Liver (tissue), 9 donors: ENCODE data around the gene AURKB. TPM values are rescaled to one million over a fixed set of nuclear protein-coding genes. Genes with fewer than 3 reads are reported as not detected.

Experiments
- DNase-seq: peaks from one replicate; pipeline ENCODE4 v3.0.0-alpha.2; 2017; ENCODE audit warnings: low spot score
- H3K27ac ChIP-seq, 2 donors: one replicate each; pipeline ENCODE4 v1.7.0; 2013; ENCODE audit warnings: inconsistent platforms in 2 of 2, low read length in 2 of 2, control low read depth in 1 of 2, low read depth in 1 of 2, mild to moderate bottlenecking in 1 of 2
- H3K27me3 ChIP-seq, 4 donors: one replicate each; pipeline versions ENCODE4 v1.6.1 to v1.7.0; 2013; ENCODE audit warnings: low read length in 3 of 4, inconsistent platforms in 1 of 4, mild to moderate bottlenecking in 1 of 4, moderate library complexity in 1 of 4; ENCODE audit not compliant: control insufficient read depth in 4 of 4, insufficient read depth in 4 of 4
- H3K36me3 ChIP-seq, 4 donors: one replicate each; pipeline versions ENCODE4 v1.6.1 to v1.7.0; 2013; ENCODE audit warnings: low read length in 3 of 4, mild to moderate bottlenecking in 3 of 4, low read depth in 1 of 4, moderate library complexity in 1 of 4; ENCODE audit not compliant: control insufficient read depth in 4 of 4, insufficient read depth in 3 of 4
- H3K4me1 ChIP-seq, 4 donors: one replicate each; pipeline versions ENCODE4 v1.6.1 to v1.7.0; 2013; ENCODE audit warnings: low read length in 3 of 4, mild to moderate bottlenecking in 3 of 4, moderate library complexity in 1 of 4; ENCODE audit not compliant: control insufficient read depth in 4 of 4, insufficient read depth in 4 of 4
- H3K4me3 ChIP-seq, 3 donors: one replicate each; pipeline versions ENCODE4 v1.6.1 to v1.7.0; 2013; ENCODE audit warnings: low read length in 3 of 3, control low read depth in 1 of 3, low read depth in 1 of 3, mild to moderate bottlenecking in 1 of 3
- H3K9ac ChIP-seq, 2 donors: one replicate each; pipeline ENCODE4 v1.7.0; 2013; ENCODE audit warnings: low read length in 2 of 2, mild to moderate bottlenecking in 2 of 2, moderate library complexity in 2 of 2, control low read depth in 1 of 2, low read depth in 1 of 2
- H3K9me3 ChIP-seq, 4 donors: one replicate each; pipeline versions ENCODE4 v1.6.1 to v1.7.0; 2013; ENCODE audit warnings: low read length in 3 of 4; ENCODE audit not compliant: control insufficient read depth in 4 of 4
- EGR1 ChIP-seq, 2 donors: IDR thresholded peaks; 2 replicates each; pipeline ENCODE4 v1.6.1; 2016 to 2018; ENCODE audit warnings: antibody characterized with exemption in 2 of 2, low read depth in 2 of 2
- FOXA1 ChIP-seq: IDR thresholded peaks from 2 replicates; pipeline ENCODE4 v1.6.1; 2016; ENCODE audit warnings: antibody characterized with exemption
- FOXA2 ChIP-seq: IDR thresholded peaks from 2 replicates; pipeline ENCODE4 v1.6.1; 2016; ENCODE audit warnings: antibody characterized with exemption
- GABPA ChIP-seq, 2 donors: IDR thresholded peaks in 1 of 2; conservative IDR thresholded peaks in 1 of 2; 2 replicates each; pipeline ENCODE4 v1.6.1; 2016; ENCODE audit warnings: antibody characterized with exemption in 2 of 2, mild to moderate bottlenecking in 1 of 2, moderate library complexity in 1 of 2
- HNF4A ChIP-seq, 2 donors: conservative IDR thresholded peaks; 2 replicates each; pipeline ENCODE4 v1.6.1; 2016; ENCODE audit warnings: antibody characterized with exemption in 2 of 2, mild to moderate bottlenecking in 2 of 2
- HNF4G ChIP-seq: IDR thresholded peaks from 2 replicates; pipeline ENCODE4 v1.6.1; 2016; ENCODE audit warnings: antibody characterized with exemption
- JUND ChIP-seq, 2 donors: IDR thresholded peaks; 2 replicates each; pipeline ENCODE4 v1.6.1; 2016; ENCODE audit warnings: antibody characterized with exemption in 2 of 2
- NR2F2 ChIP-seq: IDR thresholded peaks from 2 replicates; pipeline ENCODE4 v1.6.1; 2016; ENCODE audit warnings: antibody characterized with exemption
- RXRA ChIP-seq, 2 donors: IDR thresholded peaks; 2 replicates each; pipeline ENCODE4 v1.6.1; 2017 to 2018; ENCODE audit warnings: antibody characterized with exemption in 2 of 2, mild to moderate bottlenecking in 1 of 2
- SP1 ChIP-seq: IDR thresholded peaks from 2 replicates; pipeline ENCODE4 v1.6.1; 2018; ENCODE audit warnings: antibody characterized with exemption, mild to moderate bottlenecking
- TAF1 ChIP-seq: conservative IDR thresholded peaks from 2 replicates; pipeline ENCODE4 v1.6.1; 2016; ENCODE audit warnings: antibody characterized with exemption, mild to moderate bottlenecking
- YY1 ChIP-seq: IDR thresholded peaks from 2 replicates; pipeline ENCODE4 v1.6.1; 2016; ENCODE audit warnings: antibody characterized with exemption, mild to moderate bottlenecking
- WGBS: extraction: QIAGEN DNeasy Blood & Tissue Kit; methylation state at CpG from one replicate; pipeline ENCODE4 v1.1.7; 2013; 5-methylcytosine and 5-hydroxymethylcytosine counted together
- polyA plus RNA-seq, 2 donors: library from polyadenylated mRNA; stranded (reverse) in 1 of 2; unstranded in 1 of 2; fragments of 200-250 nt in 1 of 2; fragments of >200 nt in 1 of 2; fragmentation: Nextera tagmentation in 1 of 2; extraction: Ambion mirVana in 1 of 2; gene quantifications; one replicate each; pipeline versions ENCODE4 v1.2.1 to v1.2.3, GENCODE V29; 2013 to 2015
- total RNA-seq, 2 donors: library from RNA; depleted of rRNA; stranded (reverse); fragments of >200 nt; gene quantifications; one replicate each; pipeline ENCODE4 v1.2.3, GENCODE V29; 2014
- TF ChIP-seq, protein P1 (sequence below): IDR thresholded peaks from 2 replicates; pipeline ENCODE4 v1.6.1; 2016; ENCODE audit warnings: antibody characterized with exemption
- TF ChIP-seq, protein P2 (sequence below): IDR thresholded peaks from 2 replicates; pipeline ENCODE4 v1.6.1; 2016; ENCODE audit warnings: antibody characterized with exemption
- TF ChIP-seq, protein P3 (sequence below): IDR thresholded peaks from 2 replicates; pipeline ENCODE4 v1.6.1; 2016; ENCODE audit warnings: antibody characterized with exemption
- TF ChIP-seq, protein P4 (sequence below): fragments of 150-350 bp; IDR thresholded peaks from 2 replicates; pipeline ENCODE4 v1.5.1; 2017; ENCODE audit warnings: improper control_type of control experiment, low read depth, low read length; ENCODE audit not compliant: missing input control
- TF ChIP-seq, protein P5 (sequence below): IDR thresholded peaks from 2 replicates; pipeline ENCODE4 v1.6.1; 2016; ENCODE audit warnings: antibody characterized with exemption, mild to moderate bottlenecking
- donor health status: healthy.
- donor health status: healthy.
- donor health status: healthy.
- donor health status: healthy.
- donor health status: healthy.

AURKB gene
- total and polyA plus RNA-seq, 4 donors: 0.42 to 25.9 (median 3.0) TPM

DNA sequence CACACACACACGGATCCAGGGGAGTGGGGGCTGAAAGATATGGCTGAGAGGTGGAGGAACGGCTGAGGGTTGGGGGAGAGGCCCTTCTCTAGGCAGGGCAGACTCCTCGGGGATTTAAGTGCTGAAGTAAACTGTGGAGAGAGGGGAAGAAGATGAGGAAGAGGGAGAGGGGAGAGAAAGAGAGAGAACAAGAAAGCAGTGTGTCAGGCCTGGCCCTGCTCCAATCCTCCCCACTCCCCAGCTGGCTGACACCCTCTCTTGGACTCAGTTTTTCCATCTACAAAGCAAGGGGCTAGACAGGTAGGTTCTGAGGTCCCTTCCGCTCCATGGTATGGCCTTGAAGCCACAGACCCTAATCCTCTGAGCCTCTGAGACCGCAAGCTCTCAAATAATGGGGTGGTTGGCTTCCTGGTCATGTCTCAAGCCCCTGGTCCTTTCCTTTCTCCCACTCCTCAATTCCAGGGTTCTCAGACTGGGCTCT is 49.6 kb downstream of the AURKB start:
- Histone ChIP-seq H3K27me3 (no peaks in the 10 kb centered on the region), H3K4me1 (peaks cover 11 to 54% (median 42%) of the 10 kb centered on the region in 4 donors), H3K9ac (no peak overlapping the region), H3K4me3 (no peak overlapping the region), H3K9me3 (no peaks in the 10 kb centered on the region), H3K27ac (peak overlapping the region; percentile 27 to 98), H3K36me3 (peaks cover 2 to 10% (median 6%) of the 10 kb centered on the region in 4 donors)
- WGBS: 74% methylated on average over 5 of the region's 5 CpGs
- no peak for DNase-seq
- TF ChIP-seq NR2F2: no peak
- TF ChIP-seq HNF4G: no peak
- TF ChIP-seq YY1: no peak
- TF ChIP-seq HNF4A (conservative IDR thresholded peaks at IDR 0.05): no peak
- TF ChIP-seq, protein P1, sequence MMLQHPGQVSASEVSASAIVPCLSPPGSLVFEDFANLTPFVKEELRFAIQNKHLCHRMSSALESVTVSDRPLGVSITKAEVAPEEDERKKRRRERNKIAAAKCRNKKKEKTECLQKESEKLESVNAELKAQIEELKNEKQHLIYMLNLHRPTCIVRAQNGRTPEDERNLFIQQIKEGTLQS: no peak
- no peak for TF ChIP-seq TAF1
- TF ChIP-seq, protein P2, sequence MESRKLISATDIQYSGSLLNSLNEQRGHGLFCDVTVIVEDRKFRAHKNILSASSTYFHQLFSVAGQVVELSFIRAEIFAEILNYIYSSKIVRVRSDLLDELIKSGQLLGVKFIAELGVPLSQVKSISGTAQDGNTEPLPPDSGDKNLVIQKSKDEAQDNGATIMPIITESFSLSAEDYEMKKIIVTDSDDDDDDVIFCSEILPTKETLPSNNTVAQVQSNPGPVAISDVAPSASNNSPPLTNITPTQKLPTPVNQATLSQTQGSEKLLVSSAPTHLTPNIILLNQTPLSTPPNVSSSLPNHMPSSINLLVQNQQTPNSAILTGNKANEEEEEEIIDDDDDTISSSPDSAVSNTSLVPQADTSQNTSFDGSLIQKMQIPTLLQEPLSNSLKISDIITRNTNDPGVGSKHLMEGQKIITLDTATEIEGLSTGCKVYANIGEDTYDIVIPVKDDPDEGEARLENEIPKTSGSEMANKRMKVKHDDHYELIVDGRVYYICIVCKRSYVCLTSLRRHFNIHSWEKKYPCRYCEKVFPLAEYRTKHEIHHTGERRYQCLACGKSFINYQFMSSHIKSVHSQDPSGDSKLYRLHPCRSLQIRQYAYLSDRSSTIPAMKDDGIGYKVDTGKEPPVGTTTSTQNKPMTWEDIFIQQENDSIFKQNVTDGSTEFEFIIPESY: no peak
- TF ChIP-seq JUND (IDR thresholded peaks at IDR 0.05): no peak
- no peak for TF ChIP-seq FOXA2
- no peak for TF ChIP-seq RXRA (IDR thresholded peaks at IDR 0.05)
- no peak for TF ChIP-seq GABPA (IDR thresholded peaks at IDR 0.05 in 1 of 2, conservative IDR thresholded peaks at IDR 0.05 in 1 of 2)
- TF ChIP-seq SP1: no peak
- TF ChIP-seq, protein P3, sequence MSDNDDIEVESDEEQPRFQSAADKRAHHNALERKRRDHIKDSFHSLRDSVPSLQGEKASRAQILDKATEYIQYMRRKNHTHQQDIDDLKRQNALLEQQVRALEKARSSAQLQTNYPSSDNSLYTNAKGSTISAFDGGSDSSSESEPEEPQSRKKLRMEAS: no peak
- no peak for TF ChIP-seq EGR1 (IDR thresholded peaks at IDR 0.05; ENCODE audit: low read depth in 2 of 2)
- TF ChIP-seq, protein P4, sequence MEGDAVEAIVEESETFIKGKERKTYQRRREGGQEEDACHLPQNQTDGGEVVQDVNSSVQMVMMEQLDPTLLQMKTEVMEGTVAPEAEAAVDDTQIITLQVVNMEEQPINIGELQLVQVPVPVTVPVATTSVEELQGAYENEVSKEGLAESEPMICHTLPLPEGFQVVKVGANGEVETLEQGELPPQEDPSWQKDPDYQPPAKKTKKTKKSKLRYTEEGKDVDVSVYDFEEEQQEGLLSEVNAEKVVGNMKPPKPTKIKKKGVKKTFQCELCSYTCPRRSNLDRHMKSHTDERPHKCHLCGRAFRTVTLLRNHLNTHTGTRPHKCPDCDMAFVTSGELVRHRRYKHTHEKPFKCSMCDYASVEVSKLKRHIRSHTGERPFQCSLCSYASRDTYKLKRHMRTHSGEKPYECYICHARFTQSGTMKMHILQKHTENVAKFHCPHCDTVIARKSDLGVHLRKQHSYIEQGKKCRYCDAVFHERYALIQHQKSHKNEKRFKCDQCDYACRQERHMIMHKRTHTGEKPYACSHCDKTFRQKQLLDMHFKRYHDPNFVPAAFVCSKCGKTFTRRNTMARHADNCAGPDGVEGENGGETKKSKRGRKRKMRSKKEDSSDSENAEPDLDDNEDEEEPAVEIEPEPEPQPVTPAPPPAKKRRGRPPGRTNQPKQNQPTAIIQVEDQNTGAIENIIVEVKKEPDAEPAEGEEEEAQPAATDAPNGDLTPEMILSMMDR: no peak
- TF ChIP-seq FOXA1: no peak
- TF ChIP-seq, protein P5, sequence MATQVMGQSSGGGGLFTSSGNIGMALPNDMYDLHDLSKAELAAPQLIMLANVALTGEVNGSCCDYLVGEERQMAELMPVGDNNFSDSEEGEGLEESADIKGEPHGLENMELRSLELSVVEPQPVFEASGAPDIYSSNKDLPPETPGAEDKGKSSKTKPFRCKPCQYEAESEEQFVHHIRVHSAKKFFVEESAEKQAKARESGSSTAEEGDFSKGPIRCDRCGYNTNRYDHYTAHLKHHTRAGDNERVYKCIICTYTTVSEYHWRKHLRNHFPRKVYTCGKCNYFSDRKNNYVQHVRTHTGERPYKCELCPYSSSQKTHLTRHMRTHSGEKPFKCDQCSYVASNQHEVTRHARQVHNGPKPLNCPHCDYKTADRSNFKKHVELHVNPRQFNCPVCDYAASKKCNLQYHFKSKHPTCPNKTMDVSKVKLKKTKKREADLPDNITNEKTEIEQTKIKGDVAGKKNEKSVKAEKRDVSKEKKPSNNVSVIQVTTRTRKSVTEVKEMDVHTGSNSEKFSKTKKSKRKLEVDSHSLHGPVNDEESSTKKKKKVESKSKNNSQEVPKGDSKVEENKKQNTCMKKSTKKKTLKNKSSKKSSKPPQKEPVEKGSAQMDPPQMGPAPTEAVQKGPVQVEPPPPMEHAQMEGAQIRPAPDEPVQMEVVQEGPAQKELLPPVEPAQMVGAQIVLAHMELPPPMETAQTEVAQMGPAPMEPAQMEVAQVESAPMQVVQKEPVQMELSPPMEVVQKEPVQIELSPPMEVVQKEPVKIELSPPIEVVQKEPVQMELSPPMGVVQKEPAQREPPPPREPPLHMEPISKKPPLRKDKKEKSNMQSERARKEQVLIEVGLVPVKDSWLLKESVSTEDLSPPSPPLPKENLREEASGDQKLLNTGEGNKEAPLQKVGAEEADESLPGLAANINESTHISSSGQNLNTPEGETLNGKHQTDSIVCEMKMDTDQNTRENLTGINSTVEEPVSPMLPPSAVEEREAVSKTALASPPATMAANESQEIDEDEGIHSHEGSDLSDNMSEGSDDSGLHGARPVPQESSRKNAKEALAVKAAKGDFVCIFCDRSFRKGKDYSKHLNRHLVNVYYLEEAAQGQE: no peak
